Activated CD4-positive, alpha-beta T cell treated with anti-CD3 and anti-CD28 coated beads for 36 hours (primary cell): ENCODE results near the gene FUT9. TPM values are rescaled to one million over a fixed set of nuclear protein-coding genes. Genes with fewer than 3 reads are reported as not detected.
A peak's percentile ranks its signal among the peaks of the same experiment; 100 is the strongest.

ENCODE experiments used
- ATAC-seq: fragments of 200-7000 bp; cut with Tn5 transposase; one replicate; pipeline ENCODE4 v1.10.0; 2021; ENCODE audit warnings: mild to moderate bottlenecking, moderate library complexity
- CTCF ChIA-PET: fragments of 350-600 bp; sonication (Branson Sonifier 250); formaldehyde crosslinking; loops from one replicate; lab custom pipeline; 2021; ENCODE audit warnings: antibody characterized with exemption; lab: Charles Lee
- POLR2A ChIA-PET: fragments of 350-600 bp; sonication (Branson Sonifier 250); formaldehyde crosslinking; loops from one replicate; lab custom pipeline; 2021; ENCODE audit warnings: antibody characterized with exemption, inconsistent platforms; lab: Charles Lee
- DNase-seq: peaks from one replicate; pipeline ENCODE4 v3.0.0-alpha.2; 2020
- H3K27ac Mint-ChIP-seq: one replicate; pipeline ENCODE4 v1.8.0; 2021; ENCODE audit warnings: mixed read lengths
- H3K27me3 Mint-ChIP-seq: one replicate; pipeline ENCODE4 v1.8.0; 2021; ENCODE audit warnings: mixed read lengths
- H3K36me3 Mint-ChIP-seq: one replicate; pipeline ENCODE4 v1.8.0; 2021; ENCODE audit warnings: low read depth, mixed read lengths
- H3K4me1 Mint-ChIP-seq: one replicate; pipeline ENCODE4 v1.8.0; 2021; ENCODE audit warnings: mixed read lengths
- H3K4me3 Mint-ChIP-seq: one replicate; pipeline ENCODE4 v1.8.0; 2021; ENCODE audit warnings: mild to moderate bottlenecking, moderate library complexity, mixed read lengths
- H3K9me3 Mint-ChIP-seq: one replicate; pipeline ENCODE4 v1.8.0; 2021; ENCODE audit warnings: low read depth, mixed read lengths
- intact Hi-C, 2 experiments: fragments of 100-400 bp; cut with DNase I in 1 of 2; cut with micrococcal nuclease in 1 of 2; formaldehyde crosslinking; loops; one replicate each; pipeline versions ENCODE4 v1.14.2 to v1.15.1; 2022 to 2024; cut with DNase I, micrococcal nuclease
- total RNA-seq, 2 experiments: library from RNA; stranded (reverse); gene quantifications; one replicate each; pipeline ENCODE4 v1.2.3, GENCODE V29; 2021

The FUT9 gene
- total RNA-seq, 2 experiments from 2014 or later = not detected

DNA sequence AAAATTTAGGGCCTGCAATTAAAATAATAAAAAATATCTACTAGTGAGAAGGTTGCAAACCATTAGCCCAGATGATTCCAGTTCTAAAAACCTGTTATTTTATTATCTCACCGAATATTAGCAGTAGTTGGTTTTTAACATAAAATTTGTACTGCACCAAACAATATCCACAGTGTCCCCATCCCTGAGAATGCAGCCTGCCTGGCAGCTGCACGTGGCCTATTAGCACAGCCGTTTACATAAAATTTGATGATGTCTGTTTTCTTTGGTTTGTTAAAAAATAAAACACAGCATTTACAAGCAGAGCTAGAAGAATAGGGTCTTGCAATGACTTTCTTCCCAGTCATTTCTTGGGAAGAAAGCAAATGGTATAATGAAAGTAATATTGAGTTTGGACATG is 58.2 kb downstream of the FUT9 start:
- no peaks in the 10 kb centered on the region for H3K27me3 Mint-ChIP-seq
- H3K9me3 Mint-ChIP-seq = no peaks in the 10 kb centered on the region
- ATAC-seq (no peak), DNase-seq (no peak)
- ChIA-PET CTCF (no interaction called here), POLR2A (no interaction called here)
- H3K4me3 Mint-ChIP-seq = no peak overlapping the region
- no peaks in the 10 kb centered on the region for H3K36me3 Mint-ChIP-seq
- no peak overlapping the region for H3K27ac Mint-ChIP-seq
- no peaks in the 10 kb centered on the region for H3K4me1 Mint-ChIP-seq
- intact Hi-C loops = no loop called here

DNA sequence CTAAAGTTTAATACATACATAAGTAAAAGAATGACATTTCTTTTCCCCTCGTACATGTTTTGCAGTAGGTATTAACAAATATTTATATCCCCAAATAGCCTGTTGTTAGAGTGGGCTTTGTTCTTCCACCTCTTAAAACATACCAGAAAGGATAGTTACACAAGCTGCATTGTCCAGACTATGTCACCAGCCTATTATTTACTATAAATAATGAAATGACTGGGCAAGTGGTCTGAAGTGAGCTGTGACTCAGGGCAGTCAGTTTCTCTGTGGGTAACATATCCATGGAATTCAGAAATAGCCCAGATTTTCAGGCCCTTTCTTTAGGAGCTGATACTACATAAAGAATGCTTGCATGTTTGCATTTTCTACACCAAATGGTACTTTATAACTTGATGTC is 60.1 kb downstream of the FUT9 start:
- no peaks in the 10 kb centered on the region for H3K4me1 Mint-ChIP-seq
- ChIA-PET POLR2A (no interaction called here), CTCF (no interaction called here)
- no peaks in the 10 kb centered on the region for H3K27me3 Mint-ChIP-seq
- no peaks in the 10 kb centered on the region for H3K36me3 Mint-ChIP-seq
- no peaks in the 10 kb centered on the region for H3K9me3 Mint-ChIP-seq
- DNase-seq = no peak
- H3K4me3 Mint-ChIP-seq = no peak overlapping the region
- intact Hi-C loops = no loop called here
- no peak for ATAC-seq
- H3K27ac Mint-ChIP-seq = no peak overlapping the region

DNA sequence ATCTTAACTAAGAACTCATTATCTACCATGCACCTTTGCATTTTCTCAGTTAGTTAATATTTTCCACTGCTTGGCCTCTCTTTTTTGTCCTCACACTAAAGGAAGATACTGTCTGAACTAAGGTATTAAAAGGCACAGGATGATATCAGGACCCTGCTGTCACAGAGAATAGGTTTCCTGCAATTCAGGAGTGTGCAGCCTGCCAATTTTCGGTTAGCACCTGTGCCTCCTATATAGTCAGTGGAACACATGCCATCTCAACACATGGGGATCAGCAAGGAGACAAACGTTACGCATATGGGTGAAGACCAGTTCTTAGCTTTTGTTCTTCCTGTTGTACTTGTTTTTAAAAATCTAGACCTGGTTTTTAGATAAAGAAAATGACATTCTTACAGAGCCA is 71.0 kb downstream of the FUT9 start:
- Mint-ChIP-seq H3K4me1 (no peaks in the 10 kb centered on the region), H3K27me3 (no peaks in the 10 kb centered on the region), H3K9me3 (no peaks in the 10 kb centered on the region), H3K4me3 (no peak overlapping the region), H3K36me3 (no peaks in the 10 kb centered on the region), H3K27ac (no peak overlapping the region)
- DNase-seq (no peak), ATAC-seq (no peak)
- ChIA-PET POLR2A (no interaction called here), CTCF (no interaction called here)
- intact Hi-C loops = no loop called here

- ATAC-seq = no peak
- Mint-ChIP-seq H3K36me3 (no peaks in the 10 kb centered on the region), H3K4me1 (no peaks in the 10 kb centered on the region), H3K9me3 (no peaks in the 10 kb centered on the region), H3K27me3 (no peaks in the 10 kb centered on the region), H3K27ac (no peak overlapping the region), H3K4me3 (no peak overlapping the region)
- intact Hi-C loops = no loop called here
- POLR2A ChIA-PET = no interaction called here
- CTCF ChIA-PET = no interaction called here
- no peak for DNase-seq
Observed at GRCh38 chr6:96089173-96089572, 73.4 kb downstream of the FUT9 start.

DNA sequence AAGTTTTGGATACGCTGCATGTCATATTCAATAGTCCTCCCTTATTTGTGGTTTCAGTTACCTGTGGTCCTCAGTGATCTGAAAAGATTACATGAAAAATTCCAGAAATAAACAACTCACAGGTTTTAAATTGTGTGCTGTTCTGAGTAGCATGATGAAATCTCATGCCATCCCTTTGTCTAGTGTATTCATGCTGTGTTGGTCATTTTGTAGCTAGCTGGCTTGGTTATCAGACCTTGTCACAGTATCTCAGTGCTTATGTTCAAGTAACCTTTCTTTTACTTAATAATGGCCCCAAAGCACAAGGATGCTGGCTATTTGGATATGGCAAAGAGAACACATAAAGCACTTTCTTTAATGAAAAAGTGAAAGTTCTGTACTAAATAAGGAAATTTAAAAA is 78.3 kb downstream of the FUT9 start:
- POLR2A ChIA-PET = no interaction called here
- H3K4me1 Mint-ChIP-seq = no peaks in the 10 kb centered on the region
- no peaks in the 10 kb centered on the region for H3K36me3 Mint-ChIP-seq
- intact Hi-C loops = no loop called here
- DNase-seq = no peak
- no peak overlapping the region for H3K4me3 Mint-ChIP-seq
- H3K27me3 Mint-ChIP-seq = no peaks in the 10 kb centered on the region
- ATAC-seq = no peak
- CTCF ChIA-PET = no interaction called here
- H3K27ac Mint-ChIP-seq = no peak overlapping the region
- no peaks in the 10 kb centered on the region for H3K9me3 Mint-ChIP-seq

DNA sequence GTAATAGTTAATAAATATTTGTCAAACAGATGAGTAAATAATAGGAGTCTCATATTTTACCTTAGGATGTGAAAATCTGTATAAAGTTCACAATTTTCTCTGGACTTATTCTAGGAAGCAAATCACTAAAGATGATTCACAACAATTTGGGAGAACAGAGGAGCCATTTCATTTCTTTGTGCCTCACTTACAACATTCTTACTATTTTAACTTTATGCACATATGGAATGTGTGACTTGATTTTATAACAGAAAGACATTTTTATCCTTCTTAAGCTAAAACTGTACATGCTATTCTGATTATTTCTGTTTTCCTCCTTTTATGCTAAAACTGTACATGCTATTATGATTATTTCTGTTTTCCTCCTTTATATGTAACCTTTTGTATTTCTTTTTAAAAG is 83.3 kb downstream of the FUT9 start:
- no peak for DNase-seq
- Mint-ChIP-seq H3K27ac (no peak overlapping the region), H3K4me3 (no peak overlapping the region), H3K9me3 (no peaks in the 10 kb centered on the region), H3K36me3 (no peaks in the 10 kb centered on the region), H3K27me3 (no peaks in the 10 kb centered on the region), H3K4me1 (no peaks in the 10 kb centered on the region)
- intact Hi-C loops = no loop called here
- ChIA-PET POLR2A (no interaction called here), CTCF (no interaction called here)
- no peak for ATAC-seq

DNA sequence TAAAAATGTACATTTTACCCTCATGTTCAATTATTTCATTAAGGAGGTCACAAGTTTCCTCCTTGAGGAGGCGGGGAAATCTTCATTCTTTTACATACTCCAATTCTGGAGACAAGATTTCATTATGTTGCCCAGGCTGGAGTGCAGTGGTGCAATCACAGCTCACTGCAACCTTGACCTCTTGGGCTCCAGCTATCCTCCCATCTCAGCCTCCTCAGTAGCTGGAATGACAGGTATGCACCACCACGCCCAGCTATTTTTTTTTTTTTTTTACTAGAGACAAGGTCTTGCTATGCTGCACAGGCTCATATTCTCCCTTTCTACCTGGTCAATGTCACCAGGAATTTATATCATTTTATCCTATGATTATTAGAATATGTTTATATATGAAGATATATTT is 85.8 kb downstream of the FUT9 start:
- no peak for DNase-seq
- CTCF ChIA-PET = no interaction called here
- intact Hi-C loops = no loop called here
- Mint-ChIP-seq H3K36me3 (no peaks in the 10 kb centered on the region), H3K27ac (no peak overlapping the region), H3K4me3 (no peak overlapping the region), H3K9me3 (no peaks in the 10 kb centered on the region), H3K27me3 (no peaks in the 10 kb centered on the region), H3K4me1 (no peaks in the 10 kb centered on the region)
- no peak for ATAC-seq
- POLR2A ChIA-PET = no interaction called here

DNA sequence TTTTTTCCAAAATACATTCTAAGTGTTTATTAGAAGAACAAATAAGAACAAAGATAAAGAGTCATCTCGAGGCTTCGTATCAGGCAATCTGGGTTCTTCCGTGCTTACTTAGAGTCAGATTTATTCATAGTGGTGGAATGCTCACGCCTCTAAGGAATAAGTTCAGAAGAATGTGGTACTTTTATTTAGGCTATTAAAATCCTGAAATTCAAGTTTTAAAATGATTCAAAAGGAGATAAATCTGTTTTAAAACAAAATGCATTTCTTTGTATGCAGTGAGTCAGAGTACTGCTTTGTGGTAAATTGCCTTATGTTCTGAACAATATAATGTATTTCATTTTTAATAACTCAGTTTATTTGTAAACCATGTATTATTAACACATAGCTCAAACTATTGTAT is 89.1 kb downstream of the FUT9 start:
- POLR2A ChIA-PET = no interaction called here
- CTCF ChIA-PET = no interaction called here
- no peak for DNase-seq
- Mint-ChIP-seq H3K4me3 (no peak overlapping the region), H3K9me3 (no peaks in the 10 kb centered on the region), H3K4me1 (no peaks in the 10 kb centered on the region), H3K27me3 (no peaks in the 10 kb centered on the region), H3K27ac (no peak overlapping the region), H3K36me3 (no peaks in the 10 kb centered on the region)
- intact Hi-C loops = no loop called here
- ATAC-seq = no peak

DNA sequence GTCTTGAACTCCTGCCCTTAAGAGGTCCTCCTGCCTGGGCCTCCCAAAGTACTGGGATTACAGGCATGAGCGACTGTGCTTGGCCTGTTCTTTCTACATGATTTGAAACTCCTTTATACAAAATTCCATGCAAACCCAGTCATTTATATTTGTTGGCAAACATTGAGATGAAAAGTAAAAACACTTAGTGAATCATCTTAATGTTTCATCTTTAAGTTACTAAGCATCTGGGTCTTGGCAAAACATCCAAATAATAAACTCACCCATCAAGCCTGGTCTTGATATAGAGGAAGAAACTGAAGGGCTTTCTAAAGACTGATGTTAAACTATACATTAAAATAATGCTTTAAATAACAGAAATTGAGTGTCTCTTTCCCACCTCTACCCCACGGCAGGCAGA is 95.1 kb downstream of the FUT9 start:
- ChIA-PET CTCF (interaction anchor here (0.8 kb wide), 1 partner anchor 341 kb away, joined by 3 read pairs; no protein-coding TSS in a partner anchor), POLR2A (no interaction called here)
- H3K9me3 Mint-ChIP-seq = no peaks in the 10 kb centered on the region
- ATAC-seq = no peak
- intact Hi-C loops = no loop called here
- no peak overlapping the region for H3K27ac Mint-ChIP-seq
- no peaks in the 10 kb centered on the region for H3K4me1 Mint-ChIP-seq
- H3K27me3 Mint-ChIP-seq = no peaks in the 10 kb centered on the region
- H3K4me3 Mint-ChIP-seq = no peak overlapping the region
- no peak for DNase-seq
- H3K36me3 Mint-ChIP-seq = no peaks in the 10 kb centered on the region

- Mint-ChIP-seq H3K4me1 (no peaks in the 10 kb centered on the region), H3K4me3 (no peak overlapping the region), H3K27me3 (no peaks in the 10 kb centered on the region), H3K36me3 (no peaks in the 10 kb centered on the region), H3K9me3 (no peaks in the 10 kb centered on the region), H3K27ac (no peak overlapping the region)
- intact Hi-C loops = no loop called here
- CTCF ChIA-PET = no interaction called here
- ATAC-seq (no peak), DNase-seq (peak; percentile 9)
- POLR2A ChIA-PET = no interaction called here
Observed at GRCh38 chr6:96116674-96117073, 100.9 kb downstream of the FUT9 start.

- no peak overlapping the region for H3K4me3 Mint-ChIP-seq
- ATAC-seq = no peak
- H3K27me3 Mint-ChIP-seq = no peaks in the 10 kb centered on the region
- ChIA-PET POLR2A (no interaction called here), CTCF (no interaction called here)
- DNase-seq = no peak
- H3K9me3 Mint-ChIP-seq = peaks cover 6% of the 10 kb centered on the region
- no peak overlapping the region for H3K27ac Mint-ChIP-seq
- H3K36me3 Mint-ChIP-seq = no peaks in the 10 kb centered on the region
- intact Hi-C loops = no loop called here
- H3K4me1 Mint-ChIP-seq = no peaks in the 10 kb centered on the region
Observed at GRCh38 chr6:96124778-96125177, 109.0 kb downstream of the FUT9 start.

DNA sequence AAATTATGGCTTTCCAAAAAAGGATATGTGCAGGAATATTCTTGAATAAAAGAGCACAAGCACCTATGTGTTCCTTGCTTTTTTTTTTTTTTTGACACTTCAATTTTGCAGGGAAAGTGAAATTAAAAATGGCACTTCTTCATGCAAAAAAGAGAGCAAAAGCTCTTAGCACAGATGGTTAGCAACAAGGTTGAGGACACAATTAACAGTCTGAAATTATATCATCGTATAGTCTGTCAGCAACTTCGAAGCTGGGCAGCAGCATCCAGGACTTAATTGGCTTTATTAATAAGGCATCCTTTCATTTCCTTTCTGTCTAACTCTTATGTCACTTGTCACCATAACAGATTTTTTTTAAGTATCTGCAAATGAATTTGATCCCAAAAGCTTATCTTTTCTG is 122.6 kb downstream of the FUT9 start:
- no peak for DNase-seq
- Mint-ChIP-seq H3K27ac (no peak overlapping the region), H3K27me3 (no peaks in the 10 kb centered on the region), H3K4me3 (no peak overlapping the region), H3K36me3 (no peaks in the 10 kb centered on the region), H3K9me3 (no peaks in the 10 kb centered on the region), H3K4me1 (no peaks in the 10 kb centered on the region)
- CTCF ChIA-PET = no interaction called here
- POLR2A ChIA-PET = no interaction called here
- intact Hi-C loops = no loop called here
- ATAC-seq = no peak

DNA sequence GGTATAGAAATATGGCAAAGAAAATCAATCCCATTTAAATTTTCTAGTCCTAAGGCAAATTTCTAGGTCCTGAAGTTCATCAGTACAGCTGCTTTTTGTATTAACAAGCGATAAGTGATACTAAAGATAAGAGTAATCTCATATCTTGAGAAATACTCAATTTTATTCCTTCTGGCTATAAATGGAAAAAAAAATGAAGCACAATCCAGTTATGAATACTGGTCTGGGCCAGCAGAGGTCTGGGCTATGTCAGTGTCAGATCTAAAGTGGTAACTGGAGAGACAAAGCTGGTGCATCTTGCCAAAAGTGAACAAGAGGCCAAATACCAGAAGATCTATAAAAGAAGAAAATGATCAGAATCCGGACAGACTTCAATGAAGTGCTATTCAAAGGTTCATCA is 126.4 kb downstream of the FUT9 start:
- Mint-ChIP-seq H3K27ac (no peak overlapping the region), H3K27me3 (no peaks in the 10 kb centered on the region), H3K9me3 (no peaks in the 10 kb centered on the region), H3K36me3 (no peaks in the 10 kb centered on the region), H3K4me3 (no peak overlapping the region), H3K4me1 (no peaks in the 10 kb centered on the region)
- ATAC-seq (no peak), DNase-seq (no peak)
- CTCF ChIA-PET = interaction anchor here (0.5 kb wide), 1 partner anchor 220 kb away, joined by 3 read pairs; no protein-coding TSS in a partner anchor
- intact Hi-C loops = no loop called here
- POLR2A ChIA-PET = no interaction called here
